Adrenal gland (tissue), 5 donors: Measurements from ENCODE around the gene PDLIM7.

ENCODE experiments used
- CTCF ChIP-seq, 6 experiments: fragments of 450-650 bp in 4 of 6; fragments of 200-600 bp in 2 of 6; sonication (generic) in 1 of 6; IDR thresholded peaks; 1 replicate in 5 of 6; 2 replicates in 1 of 6; pipeline versions ENCODE4 v1.5.1 to v1.8.0; 2016 to 2021; ENCODE audit warnings: antibody characterized with exemption in 6 of 6, mild to moderate bottlenecking in 2 of 6, moderate library complexity in 1 of 6
- POLR2A ChIP-seq, 2 donors: fragments of 450-650 bp; IDR thresholded peaks; one replicate each; pipeline ENCODE4 v1.6.1; 2017; ENCODE audit warnings: antibody characterized with exemption in 2 of 2, mild to moderate bottlenecking in 2 of 2, moderate library complexity in 1 of 2
- donor health status: DM: no; HTN: no; CAD: no.

- TF ChIP-seq POLR2A (IDR thresholded peaks at IDR 0.05) (no peak), CTCF (IDR thresholded peaks at IDR 0.05) (no peak)
These were observed 23.9 kb downstream of the PDLIM7 start, which contains the start of gene DBN1 for GRCh38 chr5:177473443-177474001.
